Hippocampal formation (tissue), 2 donors: ENCODE data around the gene SLX9.

Experiments used
- DNase-seq, 2 donors: peaks; one replicate each; lab custom pipeline; 2025; lab: John Stamatoyannopoulos, UW

SLX9 gene

DNA sequence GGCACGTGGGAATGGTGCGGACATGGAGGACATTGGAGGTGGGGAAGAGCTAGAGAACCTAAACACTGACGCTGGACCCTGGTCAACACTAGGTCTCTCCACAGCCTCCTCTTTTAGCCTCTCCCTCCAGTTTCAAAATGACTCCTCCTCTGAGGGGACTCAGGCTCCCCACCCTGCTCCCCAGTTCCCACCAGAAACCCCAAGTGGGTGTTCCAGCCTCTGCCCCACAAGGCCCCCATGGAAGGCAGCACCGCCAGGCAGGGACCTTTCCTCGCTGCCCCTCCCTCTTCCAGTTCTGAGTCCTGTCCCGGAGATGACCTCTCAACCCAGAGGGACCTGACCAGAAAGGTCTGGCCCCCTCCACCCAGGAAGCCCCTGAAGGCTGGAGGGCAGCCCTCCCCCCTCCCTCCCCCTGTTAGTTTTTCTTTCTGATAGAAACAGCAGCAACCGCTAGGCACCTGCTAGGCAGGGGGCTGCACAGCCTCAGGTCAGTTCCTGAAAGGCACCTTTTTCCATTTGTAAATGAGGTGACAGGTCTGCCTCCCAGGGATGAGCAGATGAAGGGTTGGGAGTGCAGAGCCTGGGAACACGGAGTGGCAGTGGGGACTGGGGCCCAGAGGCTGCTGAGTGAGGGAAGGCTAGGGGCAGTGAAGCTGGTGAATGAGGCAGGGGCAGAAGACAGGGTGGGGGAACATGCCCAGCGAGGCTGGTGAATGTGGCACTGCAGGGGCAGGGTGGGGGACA, 9.9 kb upstream of the SLX9 start:
- DNase-seq, result no peak

DNA sequence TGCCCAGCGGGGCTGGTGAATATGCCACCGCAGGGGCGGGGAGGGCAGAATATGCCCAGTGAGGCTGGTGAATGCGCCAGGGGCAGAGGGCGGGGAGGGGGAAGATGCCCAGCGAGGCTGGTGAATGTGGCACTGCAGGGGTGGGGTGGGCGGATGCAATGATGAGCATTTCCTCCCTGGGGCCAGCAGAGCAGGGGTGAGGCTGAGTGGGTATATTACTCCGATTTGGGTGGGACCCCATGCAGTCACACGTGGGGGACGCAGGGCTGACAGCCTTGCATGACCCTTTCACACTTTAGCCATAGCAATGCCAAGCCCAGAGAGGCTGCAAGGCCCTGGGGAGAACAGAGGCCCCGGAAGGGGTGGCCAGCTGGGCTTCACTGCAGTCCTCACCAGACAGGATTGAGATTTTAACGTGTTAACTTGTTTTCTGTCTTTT, 9.3 kb upstream of the SLX9 start:
- no peak for DNase-seq

DNA sequence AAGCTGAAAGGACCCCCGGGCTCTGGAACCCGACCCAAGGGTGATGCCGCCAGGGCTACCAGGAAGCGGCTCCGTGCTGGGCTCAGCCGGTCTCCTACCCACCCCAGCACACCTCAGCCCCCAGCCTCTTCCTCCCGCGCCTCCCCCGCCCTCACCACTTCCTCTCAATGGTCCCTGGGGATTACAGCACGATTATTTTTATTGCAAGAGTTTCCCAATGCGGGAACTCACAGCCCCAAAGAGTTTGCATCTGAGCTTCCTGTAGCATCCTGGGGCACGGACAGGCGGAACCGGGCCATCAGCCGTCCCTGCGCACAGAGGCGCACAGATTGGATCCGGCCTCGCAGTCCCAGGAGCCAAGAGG, 8.7 kb upstream of the SLX9 start:
- no peak for DNase-seq

DNA sequence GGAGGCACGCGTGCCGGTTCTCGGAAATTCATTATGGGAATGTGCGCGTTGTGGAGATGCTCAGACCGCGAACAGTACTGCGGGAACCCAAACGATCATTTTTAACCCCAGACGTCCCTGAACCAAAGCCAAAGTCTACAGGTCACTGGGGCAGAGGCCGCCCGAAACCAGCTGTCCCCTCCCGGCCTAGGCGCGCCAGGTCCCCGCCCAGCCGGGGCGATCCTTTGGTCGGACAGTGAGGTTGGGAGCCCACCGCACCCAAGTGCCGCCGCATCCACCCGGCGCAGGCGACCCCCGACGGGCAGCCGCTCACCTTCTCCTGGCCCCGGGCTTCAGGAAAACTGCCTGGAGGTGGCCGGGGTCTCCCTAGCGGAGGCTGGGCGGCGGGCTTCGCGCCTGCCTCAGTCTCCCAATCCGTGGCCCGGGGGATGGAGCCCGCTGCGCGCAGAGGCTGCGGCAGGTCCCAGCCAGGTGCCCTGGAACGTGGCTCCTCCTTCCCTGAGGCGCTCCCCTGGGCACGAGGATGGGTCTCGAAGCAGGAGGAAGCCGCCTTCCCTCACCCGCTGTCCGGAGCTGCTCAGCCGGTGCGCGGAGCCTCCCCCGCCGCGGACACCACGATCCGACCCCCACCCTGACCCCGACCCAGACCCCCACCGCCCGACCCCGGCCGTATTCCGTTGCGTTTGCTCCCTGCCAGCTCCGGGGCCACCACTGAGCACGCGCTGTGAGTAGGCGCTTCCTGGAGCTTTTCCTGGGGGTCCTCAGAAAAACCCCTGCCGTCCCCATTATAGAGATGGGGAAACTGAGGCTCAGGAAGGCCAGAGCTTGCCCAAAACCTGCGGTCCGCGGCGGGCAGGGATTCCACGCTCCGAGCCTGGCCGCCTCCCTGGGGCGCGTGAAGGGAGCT, 8.1 kb upstream of the SLX9 start:
- no peak for DNase-seq

DNA sequence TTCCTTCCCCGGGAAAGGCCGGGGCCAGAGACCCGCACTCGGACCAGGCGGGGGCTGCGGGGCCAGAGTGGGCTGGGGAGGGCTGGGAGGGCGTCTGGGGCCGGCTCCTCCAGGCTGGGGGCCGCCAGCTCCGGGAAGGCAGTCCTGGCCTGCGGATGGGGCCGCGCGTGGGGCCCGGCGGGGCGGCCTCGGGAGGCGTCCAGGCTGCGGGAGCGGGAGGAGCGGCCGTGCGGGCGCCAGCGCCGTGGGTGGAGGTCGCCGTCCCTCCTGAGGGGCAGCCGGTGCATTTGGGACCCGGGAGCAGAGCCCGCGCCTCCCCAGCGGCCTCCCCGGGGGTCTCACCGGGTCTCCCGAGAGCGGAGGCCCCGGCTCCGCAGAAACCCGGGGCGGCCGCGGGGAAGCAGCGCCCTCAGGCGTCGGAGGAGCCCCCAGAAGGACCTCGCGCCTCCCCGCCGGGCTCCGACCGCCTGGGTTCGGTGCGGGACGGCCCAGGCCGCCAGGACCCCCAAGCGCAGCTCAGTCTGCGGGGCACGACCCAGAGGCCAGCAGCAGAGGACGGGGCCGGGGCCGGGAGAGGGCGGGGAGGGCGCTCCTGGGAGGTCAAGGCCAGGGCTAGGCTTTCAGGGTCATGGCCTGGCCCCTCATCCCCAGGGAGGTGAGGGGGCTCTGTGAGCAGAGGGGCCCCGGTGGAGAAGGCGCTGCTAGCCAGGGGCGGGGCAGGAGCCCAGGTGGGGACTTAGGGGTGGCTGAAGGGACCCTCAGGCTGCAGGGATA, 7.2 kb upstream of the SLX9 start:
- no peak for DNase-seq

DNA sequence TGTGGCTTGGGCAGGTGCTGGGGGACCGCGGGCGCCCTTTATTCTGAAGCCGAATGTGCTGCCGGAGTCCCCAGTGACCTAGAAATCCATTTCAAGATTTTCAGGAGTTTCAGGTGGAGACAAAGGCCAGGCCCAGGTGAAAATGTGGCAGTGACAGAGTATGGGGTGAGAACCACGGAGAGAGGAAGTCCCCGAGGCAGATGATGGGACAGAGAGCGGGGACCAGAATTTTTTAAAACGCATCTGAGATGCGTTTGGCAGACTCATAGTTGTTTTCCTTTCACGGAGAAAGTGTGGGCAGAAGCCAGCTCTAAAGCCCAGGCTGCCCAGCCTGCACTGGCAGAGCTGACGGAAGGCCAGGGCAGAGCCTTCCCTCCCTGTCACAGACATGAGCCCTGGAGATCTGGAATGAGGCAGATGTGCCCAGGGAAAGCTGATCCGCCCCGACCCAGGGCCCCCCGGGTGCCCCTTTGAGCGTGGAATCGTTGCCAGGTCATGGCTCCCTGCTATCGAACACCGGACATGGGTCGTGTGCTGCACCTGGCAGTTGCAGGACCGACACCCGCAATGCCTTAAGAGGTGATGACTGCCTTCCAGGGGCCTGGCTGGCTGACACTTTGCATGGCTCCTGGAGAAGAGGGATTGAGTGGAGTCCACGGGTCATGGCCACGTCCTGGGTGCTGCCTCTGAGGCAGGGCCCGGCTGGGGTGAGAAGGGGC, 6.5 kb upstream of the SLX9 start:
- no peak for DNase-seq

DNA sequence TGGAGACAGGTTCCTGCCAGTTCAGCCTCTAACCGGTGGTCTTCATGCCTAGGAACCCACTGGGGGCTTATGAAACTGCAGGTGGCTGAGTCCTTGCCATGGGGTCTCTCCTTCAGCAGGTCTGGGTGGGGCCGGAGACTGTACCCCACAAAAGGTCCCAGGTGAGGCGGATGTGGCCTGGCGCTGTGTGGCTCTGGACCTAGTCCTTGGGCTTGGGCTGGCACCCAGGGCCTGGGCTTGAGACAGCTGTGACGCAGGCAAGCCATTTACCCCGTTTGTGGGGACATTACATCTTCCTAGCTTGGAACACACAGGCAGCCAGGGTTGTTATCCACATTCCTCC, 5.9 kb upstream of the SLX9 start:
- no peak for DNase-seq

DNA sequence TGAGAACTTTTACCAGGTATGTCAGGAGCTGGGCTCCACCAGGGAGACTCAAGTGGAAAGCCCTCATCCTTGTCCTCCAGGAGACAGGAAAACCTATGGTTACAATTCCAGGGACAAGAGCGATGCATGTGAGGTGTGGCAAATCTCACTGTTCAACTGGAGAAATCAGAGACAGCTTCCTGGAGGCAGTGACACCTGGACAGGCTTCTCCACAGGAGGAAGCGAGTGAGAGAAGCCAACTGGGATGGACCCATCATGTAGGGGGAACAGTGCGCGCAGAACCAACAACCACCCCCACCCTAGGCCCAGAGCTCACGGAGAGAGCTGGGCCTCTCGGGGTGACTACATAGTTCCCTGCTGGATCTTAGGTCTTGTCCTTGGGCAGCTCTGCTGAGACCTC, 5.6 kb upstream of the SLX9 start:
- no peak for DNase-seq

DNA sequence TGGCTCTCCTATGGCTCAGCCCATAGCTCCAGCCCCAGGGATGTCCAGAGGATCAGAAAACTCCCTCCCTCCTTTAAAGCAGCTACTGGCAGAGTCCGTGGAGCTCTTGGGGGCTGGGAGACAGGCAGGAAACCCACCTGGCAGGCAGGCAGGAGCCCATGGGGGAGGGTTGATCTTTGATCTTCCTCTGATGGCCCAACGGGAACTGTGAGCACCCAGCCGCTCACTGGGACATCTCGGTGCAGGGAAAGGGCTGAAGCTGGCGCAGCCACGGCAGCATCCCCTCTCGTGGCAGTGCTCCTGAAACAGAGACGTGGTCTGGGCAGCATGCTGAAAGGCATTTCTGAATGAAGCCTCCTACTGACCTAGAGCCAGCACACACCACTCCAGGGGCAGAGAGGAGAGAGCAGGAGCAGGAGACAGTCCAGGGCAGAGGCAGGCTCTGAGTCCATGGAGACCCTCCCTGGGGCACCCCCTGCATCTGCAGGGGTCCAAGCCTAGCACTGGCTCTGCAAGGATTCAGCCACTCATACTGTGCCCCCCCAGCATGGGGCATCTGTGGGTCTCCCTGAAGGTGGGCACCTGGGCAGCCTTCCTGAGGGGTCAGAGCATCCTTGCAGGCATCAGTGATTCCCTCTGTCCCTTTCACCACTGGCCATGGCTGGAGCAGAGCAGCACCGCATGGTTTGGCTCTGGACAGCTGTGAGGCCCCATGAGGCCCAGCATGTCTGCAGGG, 4.9 kb upstream of the SLX9 start:
- DNase-seq, result no peak

DNA sequence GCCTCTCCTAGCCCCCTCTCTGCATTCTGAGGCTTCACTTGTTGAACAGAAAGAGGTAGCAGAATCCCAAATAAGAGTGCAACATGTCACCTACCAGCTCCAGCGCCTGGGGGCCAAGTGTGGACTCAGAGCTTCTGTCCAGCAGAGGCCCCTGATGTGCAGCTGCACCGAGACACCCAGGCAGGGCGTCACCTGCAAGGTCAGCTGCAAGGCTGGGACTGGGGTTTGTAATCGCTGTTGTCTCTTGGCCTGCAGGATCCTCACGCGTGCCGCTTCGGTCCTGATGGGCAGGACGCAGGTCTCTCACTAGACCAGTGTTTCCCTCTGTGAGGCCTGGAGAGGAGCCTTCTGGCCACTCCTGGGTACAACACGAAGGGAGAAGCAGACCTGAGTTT, 4.3 kb upstream of the SLX9 start:
- DNase-seq, result no peak

DNA sequence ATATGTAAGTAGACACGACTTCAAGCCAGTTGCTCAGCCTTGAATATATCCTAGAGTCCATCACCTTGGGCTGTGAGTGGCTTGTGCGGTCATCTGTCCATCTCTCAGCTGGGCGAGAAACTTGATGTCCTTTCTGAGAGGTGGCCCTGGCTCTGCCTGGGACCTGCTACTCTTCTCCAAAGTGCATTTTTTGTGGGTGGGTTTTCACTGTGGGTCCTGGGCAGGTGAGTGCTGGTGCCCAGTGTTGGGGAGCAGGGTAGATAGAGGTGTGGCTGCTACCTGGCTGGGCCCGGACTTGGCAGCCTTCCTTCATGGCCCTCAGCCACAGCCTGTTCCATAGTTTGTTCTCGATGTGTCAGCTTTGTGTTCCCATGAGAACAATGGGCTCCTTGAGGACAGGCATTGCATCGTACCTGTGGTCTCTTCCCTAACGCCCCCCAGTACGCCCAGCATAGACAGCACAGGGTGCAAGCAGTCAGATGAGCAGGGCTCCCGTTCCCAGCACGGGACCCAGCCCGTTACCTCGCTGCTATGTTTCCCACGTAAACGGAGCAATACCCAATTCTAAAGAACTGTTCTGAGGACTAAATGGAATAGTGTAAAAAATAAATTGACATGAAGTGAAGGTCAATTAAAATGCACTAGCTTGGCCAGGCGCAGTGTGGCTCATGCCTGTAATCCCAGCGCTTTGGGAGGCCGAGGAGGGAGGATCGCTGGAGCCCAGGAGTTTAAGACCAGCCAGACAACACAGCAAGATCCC, 877 bp upstream of the SLX9 start:
- no peak for DNase-seq

DNA sequence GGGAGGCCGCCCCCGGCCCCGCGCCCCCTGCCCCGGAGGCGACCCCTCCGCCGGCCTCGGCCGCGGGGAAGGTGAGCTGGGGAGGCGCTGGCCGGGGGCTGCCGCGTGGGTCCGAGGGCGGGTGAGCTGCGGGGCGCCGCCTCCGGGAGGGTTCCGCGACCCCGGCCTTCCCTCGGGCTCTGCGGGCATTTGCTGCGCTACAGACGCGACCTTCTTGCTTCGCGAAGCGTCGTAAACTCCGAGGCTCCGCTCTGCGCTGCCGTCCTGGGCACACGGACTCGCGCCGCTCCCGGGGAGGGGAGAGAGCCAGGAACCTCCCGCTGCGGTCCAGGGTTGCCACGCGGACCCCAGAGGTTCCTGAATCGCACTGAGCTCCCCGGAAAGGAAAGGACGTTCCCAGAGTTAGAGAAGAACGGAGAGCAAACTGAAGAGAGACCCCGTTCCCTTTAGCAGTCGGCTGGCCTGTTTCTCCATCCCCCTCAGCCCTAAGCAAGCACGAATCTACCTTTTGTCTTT, 345 bp downstream of the SLX9 start:
- no peak for DNase-seq

DNA sequence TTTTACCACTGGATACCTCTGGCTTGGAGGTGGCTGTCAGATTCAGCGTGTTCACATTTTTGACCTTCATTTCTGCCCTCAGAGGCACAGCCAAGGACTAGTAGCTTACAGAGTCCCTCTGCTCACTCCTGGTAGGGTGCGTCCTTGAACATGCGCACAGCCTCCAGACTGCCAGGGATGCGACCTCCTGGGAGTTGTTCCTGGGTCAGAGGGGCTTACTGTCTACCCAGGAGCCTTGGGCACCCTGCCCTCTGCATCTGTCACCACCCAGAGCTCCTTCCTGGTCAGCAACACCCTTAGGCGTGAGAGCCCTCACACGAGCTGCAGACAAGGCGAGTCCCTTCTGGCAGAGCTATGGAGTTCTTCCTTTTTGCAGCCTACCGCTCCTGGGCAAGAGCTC, 1.7 kb downstream of the SLX9 start:
- no peak for DNase-seq

DNA sequence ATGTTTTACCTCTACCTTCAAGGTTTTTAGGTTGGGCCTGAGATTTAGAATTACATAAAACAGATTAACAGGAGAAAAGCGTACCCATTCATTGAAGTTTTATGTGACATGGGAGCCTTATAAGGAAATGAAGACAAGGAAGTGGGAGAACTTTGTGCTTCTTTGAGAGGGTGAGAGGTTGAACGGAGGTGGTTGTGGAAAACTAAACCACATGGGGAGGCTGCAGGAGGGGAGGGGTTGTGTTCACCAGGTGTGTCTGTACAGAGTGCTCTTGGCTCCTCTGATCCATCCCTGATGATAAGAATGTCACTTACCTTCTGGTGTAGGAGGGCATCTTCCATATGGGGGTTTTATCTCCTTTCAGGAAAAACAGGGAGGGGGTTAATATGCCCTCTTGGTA, 2.7 kb downstream of the SLX9 start:
- no peak for DNase-seq

DNA sequence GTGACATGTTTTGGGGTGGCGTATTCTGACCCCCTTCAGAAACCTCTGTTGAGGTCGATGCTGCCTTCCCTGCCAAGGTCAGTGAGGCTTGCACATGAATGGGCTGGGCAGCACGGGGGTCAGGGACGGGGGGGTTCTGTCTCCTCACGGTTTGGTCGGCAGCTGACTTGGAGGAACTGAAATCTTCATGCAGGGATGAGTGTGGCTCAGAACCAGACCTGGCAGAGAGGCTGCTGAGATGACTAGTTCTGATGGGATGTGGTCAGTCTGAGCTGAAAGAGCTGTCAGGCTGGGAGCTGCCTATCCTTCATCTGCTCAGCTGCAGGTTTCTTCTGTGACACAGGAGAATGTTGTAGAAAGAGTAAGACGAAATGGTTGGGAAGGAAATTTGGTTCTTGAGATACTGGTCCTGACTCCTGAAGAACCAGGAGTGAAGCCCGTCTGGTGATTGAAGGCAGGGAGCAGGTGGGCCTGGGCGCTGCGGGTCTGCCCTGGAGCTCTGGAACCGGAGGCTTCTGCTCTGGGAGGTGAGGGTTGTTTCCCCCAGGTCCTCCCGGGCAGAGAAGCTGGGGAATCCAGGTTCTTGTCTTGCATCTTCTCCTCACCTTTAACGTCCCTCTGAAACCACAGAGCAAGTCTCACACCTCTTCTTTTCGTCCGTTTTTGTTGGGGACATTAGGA, 3.3 kb downstream of the SLX9 start:
- no peak for DNase-seq

DNA sequence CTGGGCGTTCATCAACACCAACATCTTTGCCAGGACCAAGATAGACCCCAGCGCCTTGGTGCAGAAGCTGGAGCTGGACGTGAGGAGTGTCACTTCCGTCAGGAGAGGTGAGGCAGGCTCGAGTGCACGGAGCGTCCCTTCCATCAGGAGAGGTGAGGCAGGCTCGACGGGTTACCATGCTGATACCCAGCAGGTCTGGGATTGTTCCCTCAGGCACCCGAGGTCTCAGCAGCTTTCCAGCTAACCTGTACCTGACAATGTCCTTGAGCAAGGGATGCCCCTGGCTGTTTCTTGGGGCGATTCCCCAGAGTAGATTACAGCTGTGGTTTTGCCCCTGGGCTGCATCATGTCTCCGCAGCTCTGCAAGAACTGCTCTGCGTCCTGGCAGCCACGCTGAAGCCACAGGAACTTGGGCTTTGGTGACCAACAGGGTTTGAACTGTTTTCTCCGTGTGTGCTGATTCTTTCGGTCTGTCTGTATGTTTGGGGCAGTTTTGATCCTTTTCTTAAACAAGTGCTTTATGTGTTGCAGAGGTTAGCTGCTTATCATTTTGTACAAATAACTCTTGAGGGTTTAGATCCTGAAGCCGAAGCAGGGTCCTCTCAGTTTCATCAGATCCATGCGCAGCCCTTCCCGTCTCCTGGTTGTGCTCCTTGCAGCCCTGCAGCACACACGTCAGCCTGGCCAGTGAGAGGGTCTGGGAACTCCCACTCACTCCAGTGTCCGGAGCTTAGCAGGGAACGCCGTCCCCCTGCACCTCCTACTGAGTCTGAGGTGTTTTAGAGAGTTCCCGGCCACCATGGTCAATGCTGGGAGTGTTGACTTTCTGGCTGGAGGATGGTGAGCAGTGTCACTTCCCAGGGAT, 4.1 kb downstream of the SLX9 start:
- DNase-seq, result no peak

DNA sequence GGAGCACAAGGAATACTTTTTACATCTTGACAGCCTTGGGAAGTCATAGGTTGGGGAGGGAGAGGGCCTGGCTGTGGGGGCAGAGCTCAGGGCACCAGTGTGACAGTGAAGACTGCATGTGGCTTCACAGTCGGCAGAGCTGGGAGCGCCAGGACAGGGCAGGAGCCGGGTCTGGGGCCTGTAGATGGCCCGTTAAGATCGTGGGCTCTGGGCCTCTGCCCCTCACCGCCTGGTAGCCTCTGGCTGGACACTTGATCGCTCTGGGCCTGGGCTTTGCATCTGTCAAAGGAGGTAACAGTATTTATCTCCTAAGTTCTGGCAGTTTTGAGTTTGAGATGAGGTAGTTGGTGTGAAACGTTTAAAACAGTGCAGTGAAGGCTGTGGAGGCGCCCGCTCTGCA, 4.8 kb downstream of the SLX9 start:
- no peak for DNase-seq

DNA sequence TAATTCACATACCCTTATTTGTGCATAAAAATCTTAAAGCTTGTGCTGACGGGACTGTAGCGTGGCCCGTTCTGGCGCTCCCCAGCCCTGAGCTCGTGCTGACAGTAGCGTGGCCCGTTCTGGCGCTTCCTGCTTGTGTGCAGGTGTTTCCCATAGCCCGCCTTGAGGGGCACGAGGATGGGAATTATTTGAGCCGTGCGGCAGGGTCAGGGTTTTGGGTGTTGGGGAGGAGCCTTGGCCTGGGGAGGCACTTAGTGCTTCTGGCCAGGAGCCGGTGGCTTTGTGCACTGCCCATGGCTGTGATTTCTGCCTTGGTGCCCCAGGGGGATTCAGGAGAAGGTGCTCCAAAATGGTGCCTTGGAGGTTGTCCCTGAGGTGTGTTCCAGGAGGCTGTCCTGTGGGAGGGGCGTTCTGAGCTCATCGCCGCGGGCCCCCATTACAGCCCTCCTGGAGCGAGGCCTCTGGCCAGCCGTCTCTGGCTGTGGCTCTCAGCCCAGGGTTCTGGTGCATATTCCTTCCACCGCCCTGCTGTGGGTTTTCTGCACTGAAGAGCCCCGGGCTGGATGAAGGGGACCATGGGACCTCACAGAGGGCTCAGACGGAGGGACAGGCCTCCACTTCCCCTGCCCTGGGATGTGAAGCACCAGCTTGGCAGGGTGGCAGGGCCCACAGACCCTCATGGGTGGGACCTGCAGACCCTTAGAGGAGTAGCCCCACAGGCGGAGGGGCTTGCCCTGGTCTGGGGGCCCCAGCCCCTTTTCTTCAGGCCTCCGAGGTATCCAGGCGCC, 6.6 kb downstream of the SLX9 start:
- no peak for DNase-seq
